HG02852 (cell line): ENCODE data around the gene CLSTN2.

Experiments used
- ATAC-seq: cut with Tn5 transposase; IDR thresholded peaks from one replicate; pipeline ENCODE4 v1.9.1; 2021; ENCODE audit warnings: mild to moderate bottlenecking, moderate library complexity; ENCODE audit not compliant: unreplicated experiment

Gene CLSTN2

GRCh38 chr3:140468407-140468806, 533.4 kb downstream of the CLSTN2 start:
- ATAC-seq: no peak

- no peak for ATAC-seq
These were observed 534.5 kb downstream of the CLSTN2 start for GRCh38 chr3:140469491-140469890.

GRCh38 chr3:140470211-140470610, 535.2 kb downstream of the CLSTN2 start:
- no peak for ATAC-seq

GRCh38 chr3:140470962-140471361, 536.0 kb downstream of the CLSTN2 start:
- ATAC-seq: no peak

- no peak for ATAC-seq
These were observed 537.5 kb downstream of the CLSTN2 start for GRCh38 chr3:140472306-140473020.

- no peak for ATAC-seq
These were observed 552.6 kb downstream of the CLSTN2 start for GRCh38 chr3:140487566-140487965.

GRCh38 chr3:140493271-140493670, 558.3 kb downstream of the CLSTN2 start:
- ATAC-seq: no peak

GRCh38 chr3:140494970-140495369, 560.0 kb downstream of the CLSTN2 start:
- ATAC-seq: no peak

- ATAC-seq: no peak
These were observed 562.3 kb downstream of the CLSTN2 start for GRCh38 chr3:140497331-140497730.

- ATAC-seq: no peak
These were observed 564.3 kb downstream of the CLSTN2 start for GRCh38 chr3:140499114-140499757.

- ATAC-seq: no peak
These were observed 565.5 kb downstream of the CLSTN2 start for GRCh38 chr3:140500473-140500872.

- no peak for ATAC-seq
These were observed 566.2 kb downstream of the CLSTN2 start for GRCh38 chr3:140501061-140501769.

- ATAC-seq: no peak
These were observed 566.9 kb downstream of the CLSTN2 start for GRCh38 chr3:140501770-140502364.

GRCh38 chr3:140505213-140505612, 570.2 kb downstream of the CLSTN2 start:
- peak; percentile 85 for ATAC-seq

GRCh38 chr3:140505876-140506275, 570.9 kb downstream of the CLSTN2 start:
- no peak for ATAC-seq

GRCh38 chr3:140508550-140508949, 573.6 kb downstream of the CLSTN2 start:
- no peak for ATAC-seq

- ATAC-seq: no peak
These were observed 574.5 kb downstream of the CLSTN2 start for GRCh38 chr3:140509534-140509933.

GRCh38 chr3:140510303-140510861, 575.4 kb downstream of the CLSTN2 start:
- ATAC-seq: no peak

GRCh38 chr3:140521751-140522445, 586.9 kb downstream of the CLSTN2 start:
- ATAC-seq: no peak

- no peak for ATAC-seq
These were observed 587.8 kb downstream of the CLSTN2 start for GRCh38 chr3:140522653-140523380.
